Activated CD8-positive, alpha-beta T cell treated with anti-CD3 and anti-CD28 coated beads for 36 hours (primary cell): ENCODE data around the gene CFLAR. TPM values are rescaled to one million over a fixed set of nuclear protein-coding genes. Genes with fewer than 3 reads are reported as not detected.

ENCODE experiments used
- ATAC-seq: fragments of 200-7000 bp; cut with Tn5 transposase; one replicate; pipeline ENCODE4 v1.10.0; 2021; ENCODE audit warnings: mild to moderate bottlenecking, moderate library complexity
- CTCF ChIA-PET: fragments of 350-600 bp; sonication (Branson Sonifier 250); formaldehyde crosslinking; loops from one replicate; lab custom pipeline; 2021; ENCODE audit warnings: antibody characterized with exemption; lab: Charles Lee
- POLR2A ChIA-PET: fragments of 350-600 bp; sonication (Branson Sonifier 250); formaldehyde crosslinking; loops from one replicate; lab custom pipeline; 2021; ENCODE audit warnings: antibody characterized with exemption; lab: Charles Lee
- DNase-seq: peaks from one replicate; pipeline ENCODE4 v3.0.0-alpha.2; 2020
- H3K27ac Mint-ChIP-seq: one replicate; pipeline ENCODE4 v1.8.0; 2021; ENCODE audit warnings: mild to moderate bottlenecking, mixed read lengths
- H3K27me3 Mint-ChIP-seq: one replicate; pipeline ENCODE4 v1.8.0; 2021; ENCODE audit warnings: mixed read lengths
- H3K36me3 Mint-ChIP-seq: one replicate; pipeline ENCODE4 v1.8.0; 2021; ENCODE audit warnings: low read depth, mixed read lengths
- H3K4me1 Mint-ChIP-seq: one replicate; pipeline ENCODE4 v1.8.0; 2021; ENCODE audit warnings: low read depth, mixed read lengths
- H3K4me3 Mint-ChIP-seq: one replicate; pipeline ENCODE4 v1.8.0; 2021; ENCODE audit warnings: mild to moderate bottlenecking, moderate library complexity, mixed read lengths
- H3K9me3 Mint-ChIP-seq: one replicate; pipeline ENCODE4 v1.8.0; 2021; ENCODE audit warnings: mixed read lengths
- intact Hi-C: fragments of 100-400 bp; cut with micrococcal nuclease; formaldehyde crosslinking; loops from one replicate; pipeline ENCODE4 v1.10.0; 2022
- total RNA-seq, 2 experiments: library from RNA; stranded (reverse); gene quantifications; one replicate each; pipeline ENCODE4 v1.2.3, GENCODE V29; 2021
- TF ChIP-seq, protein P1 (sequence below): fragments of 200-600 bp; IDR thresholded peaks from one replicate; pipeline ENCODE4 v1.8.0; 2022; ENCODE audit warnings: antibody characterized with exemption, mild to moderate bottlenecking

The CFLAR gene
- total RNA-seq, 2 experiments from 2014 or later = 222 to 229 TPM

DNA sequence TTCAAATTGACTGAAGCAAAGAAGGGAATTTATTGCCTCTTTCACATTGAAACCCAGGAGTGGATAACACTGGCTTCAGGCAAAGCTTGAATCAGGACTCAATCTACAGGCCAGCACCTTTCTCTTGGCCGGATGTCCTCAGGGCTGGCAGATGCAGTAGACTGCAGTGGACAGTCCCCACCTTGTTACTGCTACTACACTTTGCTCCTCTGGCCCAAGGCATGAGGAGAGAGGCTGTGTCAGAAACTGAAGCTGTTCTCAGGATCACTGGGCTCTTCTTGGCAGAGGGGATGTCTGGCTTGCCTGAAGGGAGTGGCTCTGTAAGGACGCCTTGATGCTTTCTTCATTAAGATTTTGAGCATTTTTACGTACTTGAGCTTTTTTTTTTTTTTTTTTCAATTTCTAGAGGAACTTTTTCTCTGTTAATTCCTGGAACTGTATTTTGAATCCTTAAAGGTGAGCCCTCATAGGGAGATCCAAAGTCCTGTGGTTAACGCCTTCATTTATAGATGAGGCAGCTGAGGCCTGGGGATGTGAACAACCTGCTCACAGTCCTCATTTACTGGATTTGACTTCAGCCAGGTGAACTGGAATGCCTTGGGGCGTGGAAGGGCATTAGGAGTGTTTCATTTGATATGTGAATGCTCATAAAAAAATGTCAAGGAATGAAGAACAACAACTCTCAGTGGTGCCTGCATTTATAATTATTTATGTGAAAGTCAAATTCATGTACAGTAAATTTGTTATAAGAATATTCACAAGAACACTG, 103.5 kb downstream of the CFLAR start:
- TF ChIP-seq, protein P1, sequence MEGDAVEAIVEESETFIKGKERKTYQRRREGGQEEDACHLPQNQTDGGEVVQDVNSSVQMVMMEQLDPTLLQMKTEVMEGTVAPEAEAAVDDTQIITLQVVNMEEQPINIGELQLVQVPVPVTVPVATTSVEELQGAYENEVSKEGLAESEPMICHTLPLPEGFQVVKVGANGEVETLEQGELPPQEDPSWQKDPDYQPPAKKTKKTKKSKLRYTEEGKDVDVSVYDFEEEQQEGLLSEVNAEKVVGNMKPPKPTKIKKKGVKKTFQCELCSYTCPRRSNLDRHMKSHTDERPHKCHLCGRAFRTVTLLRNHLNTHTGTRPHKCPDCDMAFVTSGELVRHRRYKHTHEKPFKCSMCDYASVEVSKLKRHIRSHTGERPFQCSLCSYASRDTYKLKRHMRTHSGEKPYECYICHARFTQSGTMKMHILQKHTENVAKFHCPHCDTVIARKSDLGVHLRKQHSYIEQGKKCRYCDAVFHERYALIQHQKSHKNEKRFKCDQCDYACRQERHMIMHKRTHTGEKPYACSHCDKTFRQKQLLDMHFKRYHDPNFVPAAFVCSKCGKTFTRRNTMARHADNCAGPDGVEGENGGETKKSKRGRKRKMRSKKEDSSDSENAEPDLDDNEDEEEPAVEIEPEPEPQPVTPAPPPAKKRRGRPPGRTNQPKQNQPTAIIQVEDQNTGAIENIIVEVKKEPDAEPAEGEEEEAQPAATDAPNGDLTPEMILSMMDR = no peak
- peak overlapping the region; percentile 63 for H3K27ac Mint-ChIP-seq
- H3K4me3 Mint-ChIP-seq = no peak overlapping the region
- intact Hi-C loops = no loop called here
- no peaks in the 10 kb centered on the region for H3K27me3 Mint-ChIP-seq
- H3K4me1 Mint-ChIP-seq = peaks cover 48% of the 10 kb centered on the region
- DNase-seq (no peak), ATAC-seq (no peak)
- no peaks in the 10 kb centered on the region for H3K9me3 Mint-ChIP-seq
- ChIA-PET POLR2A (interaction anchor here (0.6 to 1.7 kb wide), 10 partner anchors 9 to 148 kb away, joined by 3 to 8 read pairs (median 4); partner anchors contain the start of gene CASP10), CTCF (interaction anchor here (1.3 to 6.2 kb wide), 7 partner anchors 9 to 313 kb away, joined by 3 to 83 read pairs (median 4); partner anchors contain the start of gene CASP10)
- peaks cover 22% of the 10 kb centered on the region for H3K36me3 Mint-ChIP-seq

DNA sequence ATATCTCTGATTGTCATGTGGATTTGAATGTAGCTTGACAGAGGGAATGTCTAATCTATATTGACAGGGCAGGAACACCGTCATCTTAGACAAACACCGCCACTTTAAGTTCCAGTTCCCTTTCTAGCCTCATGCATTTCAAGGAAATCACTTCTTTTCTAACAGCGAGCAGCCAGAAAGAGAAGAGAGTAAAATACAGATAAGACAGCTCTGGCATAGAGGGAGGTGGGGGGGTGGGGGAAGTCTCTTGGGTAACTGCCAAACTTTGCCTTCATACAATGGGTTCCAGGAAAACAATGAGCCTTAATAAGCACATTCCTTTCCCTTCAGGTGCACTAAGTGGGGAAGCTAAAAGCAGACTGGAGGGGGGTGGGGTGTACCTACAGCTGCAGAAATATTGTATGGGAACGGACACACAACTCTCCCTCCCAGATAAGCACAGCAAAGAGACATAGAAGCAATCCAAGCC, 104.2 kb downstream of the CFLAR start:
- CTCF ChIA-PET = interaction anchor here (1.3 to 6.2 kb wide), 5 partner anchors 8 to 43 kb away, joined by 3 to 83 read pairs (median 5); partner anchors contain the start of gene CASP10
- Mint-ChIP-seq H3K4me3 (no peak overlapping the region), H3K36me3 (peaks cover 21% of the 10 kb centered on the region), H3K9me3 (no peaks in the 10 kb centered on the region), H3K4me1 (peaks cover 51% of the 10 kb centered on the region), H3K27ac (peak overlapping the region; percentile 63), H3K27me3 (no peaks in the 10 kb centered on the region)
- POLR2A ChIA-PET = interaction anchor here (0.9 to 1.7 kb wide), 7 partner anchors 10 to 91 kb away, joined by 3 to 8 read pairs (median 5); partner anchors contain the start of gene CASP10
- intact Hi-C loops = no loop called here
- ATAC-seq = no peak
- DNase-seq = peak; percentile 21
- TF ChIP-seq, protein P1 = no peak

DNA sequence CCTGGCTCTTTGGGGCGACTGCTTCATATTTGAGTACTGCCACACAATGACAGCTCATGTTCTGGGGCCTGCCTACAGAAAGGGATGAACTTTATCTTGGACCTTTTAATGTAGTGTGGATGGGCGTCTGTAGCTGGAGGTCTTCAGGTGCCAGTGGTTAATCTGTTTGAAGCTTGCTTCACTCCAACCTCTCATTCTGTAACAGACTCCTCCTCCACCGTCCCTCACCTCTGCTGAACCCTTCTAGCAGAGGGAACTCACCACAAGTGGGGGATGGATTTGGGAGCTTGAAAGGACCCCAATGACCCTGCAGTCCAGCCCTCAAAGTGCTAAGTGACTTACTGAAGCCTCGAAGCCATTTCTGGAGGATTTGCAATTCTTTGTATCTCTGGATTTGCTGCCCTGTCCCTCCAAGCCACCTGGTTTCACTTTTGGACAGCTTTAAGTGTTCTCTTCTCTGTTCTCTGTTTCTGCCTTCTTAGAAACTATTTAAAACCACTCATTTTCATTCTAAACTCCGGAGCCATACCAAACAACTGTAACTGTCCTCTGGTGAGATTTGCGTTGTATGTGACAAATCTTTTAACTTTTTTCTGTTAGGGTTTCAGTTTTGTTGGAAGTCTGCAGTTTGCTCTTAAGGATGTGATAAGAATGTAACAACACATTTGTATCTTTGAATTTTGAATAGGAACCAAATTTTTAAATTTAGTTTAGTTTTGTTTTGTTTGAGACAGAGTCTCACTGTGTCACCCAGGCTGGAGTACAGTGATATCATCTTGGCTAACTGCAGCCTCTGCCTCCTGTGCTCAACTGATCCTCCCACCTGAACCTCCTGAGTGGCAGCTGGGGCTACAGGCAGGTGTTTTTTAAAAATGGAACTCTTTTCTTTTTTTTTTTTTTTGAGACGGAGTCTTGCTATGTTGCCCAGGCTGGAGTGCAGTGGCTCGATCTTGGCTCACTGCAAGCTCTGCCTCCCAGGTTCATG, 107.4 kb downstream of the CFLAR start:
- DNase-seq = peak; percentile 26
- Mint-ChIP-seq H3K27ac (peak overlapping the region; percentile 32), H3K36me3 (peaks cover 10% of the 10 kb centered on the region), H3K4me3 (no peak overlapping the region), H3K9me3 (no peaks in the 10 kb centered on the region), H3K4me1 (peaks cover 45% of the 10 kb centered on the region), H3K27me3 (no peaks in the 10 kb centered on the region)
- intact Hi-C loops = no loop called here
- ChIA-PET CTCF (interaction anchor here (0.7 to 6.2 kb wide), 6 partner anchors 9 to 229 kb away, joined by 3 to 83 read pairs (median 3); partner anchors contain the start of gene CASP10), POLR2A (interaction anchor here (0.7 to 1.0 kb wide), 3 partner anchors 22 to 105 kb away, joined by 3 to 4 read pairs (median 3); partner anchors contain the start of gene CASP10)
- TF ChIP-seq, protein P1 = no peak
- ATAC-seq = peak; percentile 58

Other genes with a start within 250 kb of the CFLAR start
- 10 to 100 TPM; 97.9 to 99.4 TPM for gene PPIL3, start 227.1 kb upstream of the CFLAR start, total RNA-seq
- gene NIF3L1, start 226.8 kb upstream of the CFLAR start, total RNA-seq = 10 to 100 TPM; 30.8 to 35.3 TPM
- 10 to 100 TPM; 51.3 to 59.2 TPM for gene ORC2, start 152.5 kb upstream of the CFLAR start, total RNA-seq
- 10 to 100 TPM; 24.7 to 26.9 TPM for gene HYCC2, start 44.5 kb upstream of the CFLAR start, total RNA-seq
- 100 to 1,000 TPM; 134 to 140 TPM for gene NDUFB3, start 44.2 kb upstream of the CFLAR start, total RNA-seq
- gene CASP10, start 67.0 kb downstream of the CFLAR start, total RNA-seq = 10 to 100 TPM; 18.3 to 22.6 TPM
- 10 to 100 TPM; 35.2 to 38.4 TPM for gene CASP8, start 144.4 kb downstream of the CFLAR start, total RNA-seq
- gene FLACC1, start 241.2 kb downstream of the CFLAR start, total RNA-seq = under 1 TPM; 0.59 to 0.76 TPM